Measurements from ENCODE around the gene LARP4B. TPM values are rescaled to one million over a fixed set of nuclear protein-coding genes. Genes with fewer than 3 reads are reported as not detected.

LARP4B gene
- total and polyA plus RNA-seq, 4 donors, result 5.5 to 20.4 (median 12.1) TPM

DNA sequence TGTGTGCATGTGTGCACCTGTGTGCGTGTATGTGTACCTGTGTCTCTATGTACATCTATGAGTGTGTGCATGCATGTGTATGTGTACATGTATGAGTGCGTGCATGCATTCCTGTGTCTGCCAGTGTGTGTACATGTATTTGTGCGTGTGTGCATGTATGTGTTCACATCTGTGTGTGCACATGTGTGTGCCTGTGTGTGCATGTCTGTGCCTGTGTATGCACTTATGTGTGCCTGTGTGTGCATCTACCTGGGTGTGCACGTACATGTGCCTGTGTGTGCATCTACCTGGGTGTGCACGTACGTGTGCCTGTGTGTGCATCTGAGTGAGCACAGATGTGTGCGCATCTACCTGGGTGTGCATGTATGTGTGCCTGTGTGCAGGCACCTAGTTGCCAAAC, 139.9 kb downstream of the LARP4B start:
- TF ChIP-seq SP1 (IDR thresholded peaks at IDR 0.05) (no peak), RXRA (IDR thresholded peaks at IDR 0.05) (no peak), JUND (IDR thresholded peaks at IDR 0.05) (no peak), FOXA1 (IDR thresholded peaks at IDR 0.05) (no peak), YY1 (IDR thresholded peaks at IDR 0.05) (no peak), EGR1 (IDR thresholded peaks at IDR 0.05; ENCODE audit: low read depth in 2 of 2) (no peak), NR2F2 (IDR thresholded peaks at IDR 0.05) (no peak), RAD21 (IDR thresholded peaks at IDR 0.05) (no peak), TAF1 (conservative IDR thresholded peaks at IDR 0.05) (no peak)
- TF ChIP-seq, protein P1, sequence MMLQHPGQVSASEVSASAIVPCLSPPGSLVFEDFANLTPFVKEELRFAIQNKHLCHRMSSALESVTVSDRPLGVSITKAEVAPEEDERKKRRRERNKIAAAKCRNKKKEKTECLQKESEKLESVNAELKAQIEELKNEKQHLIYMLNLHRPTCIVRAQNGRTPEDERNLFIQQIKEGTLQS (IDR thresholded peaks at IDR 0.05), result no peak
- TF ChIP-seq, protein P2, sequence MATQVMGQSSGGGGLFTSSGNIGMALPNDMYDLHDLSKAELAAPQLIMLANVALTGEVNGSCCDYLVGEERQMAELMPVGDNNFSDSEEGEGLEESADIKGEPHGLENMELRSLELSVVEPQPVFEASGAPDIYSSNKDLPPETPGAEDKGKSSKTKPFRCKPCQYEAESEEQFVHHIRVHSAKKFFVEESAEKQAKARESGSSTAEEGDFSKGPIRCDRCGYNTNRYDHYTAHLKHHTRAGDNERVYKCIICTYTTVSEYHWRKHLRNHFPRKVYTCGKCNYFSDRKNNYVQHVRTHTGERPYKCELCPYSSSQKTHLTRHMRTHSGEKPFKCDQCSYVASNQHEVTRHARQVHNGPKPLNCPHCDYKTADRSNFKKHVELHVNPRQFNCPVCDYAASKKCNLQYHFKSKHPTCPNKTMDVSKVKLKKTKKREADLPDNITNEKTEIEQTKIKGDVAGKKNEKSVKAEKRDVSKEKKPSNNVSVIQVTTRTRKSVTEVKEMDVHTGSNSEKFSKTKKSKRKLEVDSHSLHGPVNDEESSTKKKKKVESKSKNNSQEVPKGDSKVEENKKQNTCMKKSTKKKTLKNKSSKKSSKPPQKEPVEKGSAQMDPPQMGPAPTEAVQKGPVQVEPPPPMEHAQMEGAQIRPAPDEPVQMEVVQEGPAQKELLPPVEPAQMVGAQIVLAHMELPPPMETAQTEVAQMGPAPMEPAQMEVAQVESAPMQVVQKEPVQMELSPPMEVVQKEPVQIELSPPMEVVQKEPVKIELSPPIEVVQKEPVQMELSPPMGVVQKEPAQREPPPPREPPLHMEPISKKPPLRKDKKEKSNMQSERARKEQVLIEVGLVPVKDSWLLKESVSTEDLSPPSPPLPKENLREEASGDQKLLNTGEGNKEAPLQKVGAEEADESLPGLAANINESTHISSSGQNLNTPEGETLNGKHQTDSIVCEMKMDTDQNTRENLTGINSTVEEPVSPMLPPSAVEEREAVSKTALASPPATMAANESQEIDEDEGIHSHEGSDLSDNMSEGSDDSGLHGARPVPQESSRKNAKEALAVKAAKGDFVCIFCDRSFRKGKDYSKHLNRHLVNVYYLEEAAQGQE (IDR thresholded peaks at IDR 0.05), result no peak
- TF ChIP-seq, protein P3, sequence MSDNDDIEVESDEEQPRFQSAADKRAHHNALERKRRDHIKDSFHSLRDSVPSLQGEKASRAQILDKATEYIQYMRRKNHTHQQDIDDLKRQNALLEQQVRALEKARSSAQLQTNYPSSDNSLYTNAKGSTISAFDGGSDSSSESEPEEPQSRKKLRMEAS (IDR thresholded peaks at IDR 0.05), result no peak
- TF ChIP-seq, protein P4, sequence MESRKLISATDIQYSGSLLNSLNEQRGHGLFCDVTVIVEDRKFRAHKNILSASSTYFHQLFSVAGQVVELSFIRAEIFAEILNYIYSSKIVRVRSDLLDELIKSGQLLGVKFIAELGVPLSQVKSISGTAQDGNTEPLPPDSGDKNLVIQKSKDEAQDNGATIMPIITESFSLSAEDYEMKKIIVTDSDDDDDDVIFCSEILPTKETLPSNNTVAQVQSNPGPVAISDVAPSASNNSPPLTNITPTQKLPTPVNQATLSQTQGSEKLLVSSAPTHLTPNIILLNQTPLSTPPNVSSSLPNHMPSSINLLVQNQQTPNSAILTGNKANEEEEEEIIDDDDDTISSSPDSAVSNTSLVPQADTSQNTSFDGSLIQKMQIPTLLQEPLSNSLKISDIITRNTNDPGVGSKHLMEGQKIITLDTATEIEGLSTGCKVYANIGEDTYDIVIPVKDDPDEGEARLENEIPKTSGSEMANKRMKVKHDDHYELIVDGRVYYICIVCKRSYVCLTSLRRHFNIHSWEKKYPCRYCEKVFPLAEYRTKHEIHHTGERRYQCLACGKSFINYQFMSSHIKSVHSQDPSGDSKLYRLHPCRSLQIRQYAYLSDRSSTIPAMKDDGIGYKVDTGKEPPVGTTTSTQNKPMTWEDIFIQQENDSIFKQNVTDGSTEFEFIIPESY (IDR thresholded peaks at IDR 0.05), result no peak
- Histone ChIP-seq H3K27ac (ENCODE audit: low read depth in 1 of 2, low read length in 2 of 2) (no peak overlapping the region), H3K27me3 (ENCODE audit: control insufficient read depth in 4 of 4, insufficient read depth in 4 of 4, low read length in 3 of 4) (no peaks in the 10 kb centered on the region), H3K4me1 (ENCODE audit: control insufficient read depth in 4 of 4, insufficient read depth in 4 of 4, low read length in 3 of 4) (peaks cover 0 to 15% (median 10%) of the 10 kb centered on the region in 4 donors), H3K9ac (ENCODE audit: low read depth in 1 of 2, low read length in 2 of 2) (no peak overlapping the region), H3K9me3 (ENCODE audit: control insufficient read depth in 4 of 4, low read length in 3 of 4) (no peaks in the 10 kb centered on the region), H3K36me3 (ENCODE audit: control insufficient read depth in 4 of 4, insufficient read depth in 3 of 4, low read depth in 1 of 4, low read length in 3 of 4) (no peaks in the 10 kb centered on the region), H3K4me3 (ENCODE audit: low read depth in 1 of 3, low read length in 3 of 3) (no peak overlapping the region)
- no peak for DNase-seq (ENCODE audit: low spot score)
- WGBS, result 92% methylated on average over 7 of the region's 7 CpGs

GRCh38 chr10:790821-791551, 140.5 kb downstream of the LARP4B start:
- Histone ChIP-seq H3K4me1 (ENCODE audit: control insufficient read depth in 4 of 4, insufficient read depth in 4 of 4, low read length in 3 of 4) (peaks cover 0 to 15% (median 10%) of the 10 kb centered on the region in 4 donors), H3K36me3 (ENCODE audit: control insufficient read depth in 4 of 4, insufficient read depth in 3 of 4, low read depth in 1 of 4, low read length in 3 of 4) (no peaks in the 10 kb centered on the region), H3K27ac (ENCODE audit: low read depth in 1 of 2, low read length in 2 of 2) (no peak overlapping the region), H3K9me3 (ENCODE audit: control insufficient read depth in 4 of 4, low read length in 3 of 4) (no peaks in the 10 kb centered on the region), H3K27me3 (ENCODE audit: control insufficient read depth in 4 of 4, insufficient read depth in 4 of 4, low read length in 3 of 4) (no peaks in the 10 kb centered on the region), H3K9ac (ENCODE audit: low read depth in 1 of 2, low read length in 2 of 2) (no peak overlapping the region), H3K4me3 (ENCODE audit: low read depth in 1 of 3, low read length in 3 of 3) (no peak overlapping the region)
- TF ChIP-seq NR2F2 (IDR thresholded peaks at IDR 0.05) (no peak), GABPA (IDR thresholded peaks at IDR 0.05 in 1 of 2, conservative IDR thresholded peaks at IDR 0.05 in 1 of 2) (no peak), EGR1 (IDR thresholded peaks at IDR 0.05; ENCODE audit: low read depth in 2 of 2) (no peak), TAF1 (conservative IDR thresholded peaks at IDR 0.05) (no peak), RXRA (IDR thresholded peaks at IDR 0.05) (no peak)
- TF ChIP-seq, protein P5, sequence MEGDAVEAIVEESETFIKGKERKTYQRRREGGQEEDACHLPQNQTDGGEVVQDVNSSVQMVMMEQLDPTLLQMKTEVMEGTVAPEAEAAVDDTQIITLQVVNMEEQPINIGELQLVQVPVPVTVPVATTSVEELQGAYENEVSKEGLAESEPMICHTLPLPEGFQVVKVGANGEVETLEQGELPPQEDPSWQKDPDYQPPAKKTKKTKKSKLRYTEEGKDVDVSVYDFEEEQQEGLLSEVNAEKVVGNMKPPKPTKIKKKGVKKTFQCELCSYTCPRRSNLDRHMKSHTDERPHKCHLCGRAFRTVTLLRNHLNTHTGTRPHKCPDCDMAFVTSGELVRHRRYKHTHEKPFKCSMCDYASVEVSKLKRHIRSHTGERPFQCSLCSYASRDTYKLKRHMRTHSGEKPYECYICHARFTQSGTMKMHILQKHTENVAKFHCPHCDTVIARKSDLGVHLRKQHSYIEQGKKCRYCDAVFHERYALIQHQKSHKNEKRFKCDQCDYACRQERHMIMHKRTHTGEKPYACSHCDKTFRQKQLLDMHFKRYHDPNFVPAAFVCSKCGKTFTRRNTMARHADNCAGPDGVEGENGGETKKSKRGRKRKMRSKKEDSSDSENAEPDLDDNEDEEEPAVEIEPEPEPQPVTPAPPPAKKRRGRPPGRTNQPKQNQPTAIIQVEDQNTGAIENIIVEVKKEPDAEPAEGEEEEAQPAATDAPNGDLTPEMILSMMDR (IDR thresholded peaks at IDR 0.05; ENCODE audit: low read depth, low read length, missing input control), result no peak
- TF ChIP-seq, protein P3 (IDR thresholded peaks at IDR 0.05), result no peak
- DNase-seq (ENCODE audit: low spot score), result no peak
- WGBS, result 94% methylated on average over 25 of the region's 25 CpGs
